ENCODE measurements around the gene METTL25B. TPM values are rescaled to one million over a fixed set of nuclear protein-coding genes. Genes with fewer than 3 reads are reported as not detected.
A peak's percentile ranks its signal among the peaks of the same experiment; 100 is the strongest.

METTL25B gene
- total RNA-seq, 1 experiment from 2014 or later = 10.4 TPM

GRCh38 chr1:156747742-156748669, 19.7 kb downstream of the METTL25B start:
- no peaks in the 10 kb centered on the region for H3K27me3 ChIP-seq (ENCODE audit: low read length)
- intact Hi-C loops (cut with micrococcal nuclease) = no loop called here
- ChIA-PET POLR2A (ENCODE audit: unreplicated experiment) (interaction anchor here (0.6 to 0.9 kb wide), 2 partner anchors 20 to 220 kb away, joined by 3 to 5 read pairs; partner anchors contain the start of gene PRCC), CTCF (interaction anchor here (0.5 to 1.5 kb wide), 2 partner anchors 22 to 71 kb away, joined by 7 to 9 read pairs; no protein-coding TSS in a partner anchor)
- peaks cover 85% of the 10 kb centered on the region for H3K79me2 ChIP-seq (ENCODE audit: low read length)
- H3K4me2 ChIP-seq (ENCODE audit: low read length) = peak overlapping the region; percentile 96
- no TSS peak for BruUV-seq (replicated peaks)
- H3K9me3 ChIP-seq (ENCODE audit: low read length) = no peaks in the 10 kb centered on the region
- peak overlapping the region; percentile 99 for H3K27ac ChIP-seq (ENCODE audit: low read length)
- peaks cover 11% of the 10 kb centered on the region for H3F3A ChIP-seq (ENCODE audit: low read length, unreplicated experiment)
- H3K4me1 ChIP-seq (ENCODE audit: insufficient read depth, low read length) = peaks cover 55% of the 10 kb centered on the region
- peak overlapping the region; percentile 99 for H3K9ac ChIP-seq (ENCODE audit: low read length)
- ATAC-seq (no peak), DNase-seq (no peak)
- peak overlapping the region; percentile 86 for H3K4me3 ChIP-seq (ENCODE audit: low read length)
- no peaks in the 10 kb centered on the region for H3K9me2 ChIP-seq (replicated peaks; ENCODE audit: low read length)
- TF ChIP-seq EZH2 (IDR thresholded peaks at IDR 0.05; ENCODE audit: low read length, unreplicated experiment) (no peak), CTCF (conservative IDR thresholded peaks at IDR 0.05; ENCODE audit: low read depth, low read length) (no peak), EZH2phosphoT487 (IDR thresholded peaks at IDR 0.05; ENCODE audit: borderline replicate concordance, low read length) (no peak)
- peaks cover 31% of the 10 kb centered on the region; the same call in 1 of the 2 replicates for H3K36me3 ChIP-seq (ENCODE audit: low read depth, low read length)
- 0 out of 2 replicates have a peak, but pooled peaks cover 5% of the 10 kb centered on the region for H4K20me1 ChIP-seq (ENCODE audit: low read length)
- 0 out of 2 replicates have a peak overlapping the region, but pooled peaks have one; percentile 6 for H2AFZ ChIP-seq (ENCODE audit: low read length)

- H3K4me1 ChIP-seq (ENCODE audit: insufficient read depth, low read length) = peaks cover 56% of the 10 kb centered on the region
- ATAC-seq (peak; percentile 4), DNase-seq (peak; percentile 77)
- BruUV-seq (replicated peaks) = no TSS peak
- no peaks in the 10 kb centered on the region for H3K9me3 ChIP-seq (ENCODE audit: low read length)
- H3K9ac ChIP-seq (ENCODE audit: low read length) = peak overlapping the region; percentile 99
- H2AFZ ChIP-seq (ENCODE audit: low read length) = peak overlapping the region; percentile 6; the same call in 1 of the 2 replicates
- CTCF ChIA-PET = no interaction called here
- H3K27ac ChIP-seq (ENCODE audit: low read length) = peak overlapping the region; percentile 99
- intact Hi-C loops (cut with micrococcal nuclease) = no loop called here
- H3K4me2 ChIP-seq (ENCODE audit: low read length) = peak overlapping the region; percentile 96
- peaks cover 27% of the 10 kb centered on the region; the same call in 1 of the 2 replicates for H3K36me3 ChIP-seq (ENCODE audit: low read depth, low read length)
- H3F3A ChIP-seq (ENCODE audit: low read length, unreplicated experiment) = peaks cover 11% of the 10 kb centered on the region
- peak overlapping the region; percentile 86 for H3K4me3 ChIP-seq (ENCODE audit: low read length)
- POLR2A ChIA-PET (ENCODE audit: unreplicated experiment) = no interaction called here
- no peaks in the 10 kb centered on the region for H3K9me2 ChIP-seq (replicated peaks; ENCODE audit: low read length)
- H4K20me1 ChIP-seq (ENCODE audit: low read length) = 0 out of 2 replicates have a peak, but pooled peaks cover 5% of the 10 kb centered on the region
- H3K27me3 ChIP-seq (ENCODE audit: low read length) = no peaks in the 10 kb centered on the region
- no peak for TF ChIP-seq EZH2phosphoT487 (IDR thresholded peaks at IDR 0.05; ENCODE audit: borderline replicate concordance, low read length)
- no peak for TF ChIP-seq EZH2 (IDR thresholded peaks at IDR 0.05; ENCODE audit: low read length, unreplicated experiment)
- TF ChIP-seq CTCF (conservative IDR thresholded peaks at IDR 0.05; ENCODE audit: low read depth, low read length) = no peak
- H3K79me2 ChIP-seq (ENCODE audit: low read length) = peaks cover 87% of the 10 kb centered on the region
These were observed 20.6 kb downstream of the METTL25B start for GRCh38 chr1:156748670-156749418.
